HAP-1 (cell line): ENCODE measurements around the gene OVCH1.
A peak's percentile ranks its signal among the peaks of the same experiment; 100 is the strongest.

Experiments
- DNase-seq, 2 experiments: peaks; one replicate each; pipeline ENCODE4 v3.0.0-alpha.2; 2016 to 2020; ENCODE audit warnings: low spot score in 2 of 2
- H3K27me3 ChIP-seq: fragments of 250-450 bp; sonication (Bioruptor Pico); 2 replicates; pipeline ENCODE4 v1.5.1; 2020; ENCODE audit warnings: low read depth, mild to moderate bottlenecking, moderate library complexity
- H3K36me3 ChIP-seq: fragments of 250-450 bp; sonication (Bioruptor Pico); replicated peaks from 2 replicates; pipeline ENCODE4 v1.5.1; 2020; ENCODE audit warnings: mild to moderate bottlenecking
- H3K4me1 ChIP-seq: fragments of 250-450 bp; sonication (Bioruptor Pico); 2 replicates; pipeline ENCODE4 v1.5.1; 2020; ENCODE audit warnings: mild to moderate bottlenecking
- H3K4me3 ChIP-seq: fragments of 250-450 bp; sonication (Bioruptor Pico); 2 replicates; pipeline ENCODE4 v1.5.1; 2020; ENCODE audit warnings: mild to moderate bottlenecking, moderate library complexity
- H3K9me3 ChIP-seq: fragments of 250-450 bp; sonication (Bioruptor Pico); 2 replicates; pipeline ENCODE4 v1.5.1; 2020; ENCODE audit warnings: mild to moderate bottlenecking, moderate library complexity
- in situ Hi-C: fragments of 300-500 bp; cut with MboI; formaldehyde crosslinking; loops from 3 replicates; pipeline ENCODE4 v1.14.3; 2020; ENCODE audit warnings: low sequenced_read_pairs, inconsistent platforms, mixed read lengths

OVCH1 gene

DNA sequence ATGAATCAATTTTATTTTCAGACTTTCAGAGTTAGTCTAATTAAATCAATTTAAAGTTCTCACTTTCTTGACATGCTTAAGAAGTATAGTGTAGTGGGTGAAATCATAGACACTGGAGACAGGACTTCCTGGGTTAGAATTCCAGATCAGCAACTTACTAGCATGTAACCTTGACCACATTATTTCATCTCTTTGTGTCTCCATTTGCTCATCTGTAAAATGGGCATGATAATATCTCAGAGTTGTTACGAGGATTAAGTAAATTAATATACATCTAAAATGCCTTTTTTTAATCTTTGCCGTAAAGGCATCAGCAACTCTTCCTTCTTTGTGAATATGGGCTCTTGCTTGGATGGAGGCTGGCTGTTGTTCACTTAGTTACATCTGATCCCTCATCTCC lies 115.2 kb downstream of the OVCH1 start:
- Histone ChIP-seq H3K4me3 (no peak overlapping the region), H3K27me3 (no peaks in the 10 kb centered on the region; the same call in 1 of the 2 replicates), H3K4me1 (peaks cover 12% of the 10 kb centered on the region; the same call in 1 of the 2 replicates), H3K36me3 (peaks cover 3% of the 10 kb centered on the region), H3K9me3 (no peaks in the 10 kb centered on the region)
- DNase-seq = no peak
- in situ Hi-C loops = no loop called here

DNA sequence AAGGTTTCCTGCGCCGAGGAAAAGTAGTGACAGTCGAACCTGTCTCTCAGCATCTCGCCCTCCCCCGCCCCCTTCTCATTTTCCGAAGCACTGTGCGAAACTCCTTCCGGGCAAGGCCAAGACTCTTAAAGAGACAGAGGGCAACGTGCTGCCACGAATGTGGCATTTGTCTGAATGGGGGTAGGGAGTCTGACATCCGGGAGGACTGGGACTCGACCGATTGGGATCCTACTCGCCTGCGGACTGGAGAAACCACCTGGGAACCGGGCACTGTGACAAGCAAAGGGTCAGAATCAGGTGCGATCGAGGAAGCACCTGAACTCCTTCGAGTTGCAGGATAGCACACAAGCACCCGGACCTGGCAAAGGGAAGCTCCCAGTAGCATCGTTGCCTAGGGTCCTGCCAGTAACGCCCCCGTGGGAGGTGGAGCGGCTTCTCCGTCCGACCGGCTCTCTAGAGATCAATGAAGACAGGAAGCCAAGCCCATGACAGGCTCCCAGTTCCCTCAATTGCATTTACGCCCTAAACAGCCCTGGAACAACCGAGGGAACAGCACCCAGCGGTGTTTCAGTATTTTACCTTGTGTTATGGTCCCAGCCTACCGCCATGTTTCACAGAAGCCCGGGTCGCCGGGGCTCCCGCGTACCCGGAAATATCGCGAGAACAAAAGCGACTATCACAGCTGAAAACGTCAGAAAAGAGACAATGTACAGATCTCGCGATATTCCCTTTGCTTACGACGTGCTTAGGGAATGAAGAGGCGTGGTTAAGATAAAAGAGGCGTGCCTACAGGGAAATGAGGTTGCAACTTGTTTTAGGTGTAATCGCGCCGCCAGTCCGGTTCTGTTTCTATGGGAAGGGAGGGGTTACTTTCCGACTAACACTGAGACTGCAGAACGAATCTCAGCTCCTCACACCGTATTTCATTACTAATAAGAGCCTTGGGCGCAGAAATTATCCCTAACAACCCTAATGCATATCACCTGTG lies 116.7 kb downstream of the OVCH1 start, which contains the start of gene ERGIC2:
TSS of gene ERGIC2 (minus strand) at position 637 of the 988 bp plus-strand sequence. CDS start 9,539 bp downstream, outside the sequence.
- peaks cover 12% of the 10 kb centered on the region; the same call in 1 of the 2 replicates for H3K4me1 ChIP-seq
- H3K27me3 ChIP-seq = no peaks in the 10 kb centered on the region; the same call in 1 of the 2 replicates
- in situ Hi-C loops = no loop called here

More for the DNA sequence above, 116.7 kb downstream of the OVCH1 start, which contains the start of gene ERGIC2:
- no peaks in the 10 kb centered on the region for H3K9me3 ChIP-seq
- peak; percentile 94 to 98 for DNase-seq
- peak within 1 kb of the TSS; percentile 92 for H3K4me3 ChIP-seq
- H3K36me3 ChIP-seq = peaks cover 3% of the 10 kb centered on the region
